ENCODE measurements around the gene DDX55. TPM values are rescaled to one million over a fixed set of nuclear protein-coding genes. Genes with fewer than 3 reads are reported as not detected.

Gene DDX55
- total RNA-seq, 1 donor from 2014 or later, result 20.6 TPM

- H3K4me3 ChIP-seq (ENCODE audit: low read depth, low read length), result peak within 1 kb of the TSS; percentile 74
- peak; percentile 52 for DNase-seq (ENCODE audit: low read depth)
- TF ChIP-seq CTCF (conservative IDR thresholded peaks at IDR 0.05; ENCODE audit: low read depth, low read length), result no peak
Measured at GRCh38 chr12:123633379-123634141, 31.7 kb downstream of the DDX55 start, which contains the start of the genes EIF2B1 and GTF2H3. TSS of gene EIF2B1 (minus strand) at chr12:123633686. CDS start at chr12:123633557, 129 bp downstream. TSS of gene GTF2H3 (plus strand) at chr12:123633829. CDS start at chr12:123633860, 31 bp downstream.

GRCh38 chr12:123634142-123634561, 32.3 kb downstream of the DDX55 start:
- no peak for DNase-seq (ENCODE audit: low read depth)
- peak overlapping the region; percentile 74 for H3K4me3 ChIP-seq (ENCODE audit: low read depth, low read length)
- no peak for TF ChIP-seq CTCF (conservative IDR thresholded peaks at IDR 0.05; ENCODE audit: low read depth, low read length)

GRCh38 chr12:123643911-123644310, 42.0 kb downstream of the DDX55 start:
- no peak overlapping the region for H3K4me3 ChIP-seq (ENCODE audit: low read depth, low read length)
- no peak for DNase-seq (ENCODE audit: low read depth)
- TF ChIP-seq CTCF (conservative IDR thresholded peaks at IDR 0.05; ENCODE audit: low read depth, low read length), result no peak

- no peak overlapping the region for H3K4me3 ChIP-seq (ENCODE audit: low read depth, low read length)
- no peak for DNase-seq (ENCODE audit: low read depth)
- no peak for TF ChIP-seq CTCF (conservative IDR thresholded peaks at IDR 0.05; ENCODE audit: low read depth, low read length)
Measured at GRCh38 chr12:123645380-123645779, 43.5 kb downstream of the DDX55 start.

GRCh38 chr12:123645878-123646277, 44.0 kb downstream of the DDX55 start:
- DNase-seq (ENCODE audit: low read depth), result no peak
- TF ChIP-seq CTCF (conservative IDR thresholded peaks at IDR 0.05; ENCODE audit: low read depth, low read length), result no peak
- no peak overlapping the region for H3K4me3 ChIP-seq (ENCODE audit: low read depth, low read length)

GRCh38 chr12:123648401-123648800, 46.5 kb downstream of the DDX55 start:
- no peak for DNase-seq (ENCODE audit: low read depth)
- no peak overlapping the region for H3K4me3 ChIP-seq (ENCODE audit: low read depth, low read length)
- no peak for TF ChIP-seq CTCF (conservative IDR thresholded peaks at IDR 0.05; ENCODE audit: low read depth, low read length)

All from epithelial cell of proximal tubule (primary cell).